Measurements from ENCODE around the gene LHFPL4.

Gene LHFPL4

GRCh38 chr3:9455596-9456131 is 98.0 kb downstream of the LHFPL4 start:
- DNase-seq (ENCODE audit: low read depth in 1 of 2, low spot score in 1 of 2), result no peak
- H3K4me3 ChIP-seq (replicated peaks; ENCODE audit: insufficient read depth, low read length), result no peak overlapping the region
- no peak overlapping the region for H3K27ac ChIP-seq (replicated peaks)
- H3K27me3 ChIP-seq (ENCODE audit: insufficient read depth, poor library complexity, severe bottlenecking), result no peaks in the 10 kb centered on the region
- TF ChIP-seq CTCF (IDR thresholded peaks at IDR 0.05; ENCODE audit: insufficient read depth, low read length), result no peak
- no peak for TF ChIP-seq SPI1 (IDR thresholded peaks at IDR 0.05; ENCODE audit: borderline replicate concordance, low read depth)
- TF ChIP-seq REST (IDR thresholded peaks at IDR 0.05; ENCODE audit: insufficient replicate concordance, low read depth), result no peak
- no peak for TF ChIP-seq POLR2AphosphoS5 (IDR thresholded peaks at IDR 0.05; ENCODE audit: low read depth)

GRCh38 chr3:9452417-9452816 is 101.2 kb downstream of the LHFPL4 start:
- H3K4me3 ChIP-seq (replicated peaks; ENCODE audit: insufficient read depth, low read length), result no peak overlapping the region
- H3K27ac ChIP-seq (replicated peaks), result no peak overlapping the region
- TF ChIP-seq GABPA (IDR thresholded peaks at IDR 0.05; ENCODE audit: low read depth), result no peak
- no peak for TF ChIP-seq CTCF (IDR thresholded peaks at IDR 0.05; ENCODE audit: insufficient read depth, low read length)
- TF ChIP-seq SPI1 (IDR thresholded peaks at IDR 0.05; ENCODE audit: borderline replicate concordance, low read depth), result no peak
- TF ChIP-seq REST (IDR thresholded peaks at IDR 0.05; ENCODE audit: insufficient replicate concordance, low read depth), result no peak
- no peak for TF ChIP-seq POLR2AphosphoS5 (IDR thresholded peaks at IDR 0.05; ENCODE audit: low read depth)
- no peaks in the 10 kb centered on the region for H3K27me3 ChIP-seq (ENCODE audit: insufficient read depth, poor library complexity, severe bottlenecking)
- no peak for DNase-seq (ENCODE audit: low read depth in 1 of 2, low spot score in 1 of 2)

- no peak for TF ChIP-seq GABPA (IDR thresholded peaks at IDR 0.05; ENCODE audit: low read depth)
- TF ChIP-seq SPI1 (IDR thresholded peaks at IDR 0.05; ENCODE audit: borderline replicate concordance, low read depth), result no peak
- no peak for TF ChIP-seq CTCF (IDR thresholded peaks at IDR 0.05; ENCODE audit: insufficient read depth, low read length)
- TF ChIP-seq REST (IDR thresholded peaks at IDR 0.05; ENCODE audit: insufficient replicate concordance, low read depth), result no peak
- TF ChIP-seq POLR2AphosphoS5 (IDR thresholded peaks at IDR 0.05; ENCODE audit: low read depth), result no peak
- Histone ChIP-seq H3K4me3 (replicated peaks; ENCODE audit: insufficient read depth, low read length) (no peak overlapping the region), H3K27me3 (ENCODE audit: insufficient read depth, poor library complexity, severe bottlenecking) (no peaks in the 10 kb centered on the region), H3K27ac (replicated peaks) (no peak overlapping the region)
- DNase-seq (ENCODE audit: low read depth in 1 of 2, low spot score in 1 of 2), result no peak
Measured at GRCh38 chr3:9450991-9451390, 102.6 kb downstream of the LHFPL4 start.

Measured in HL-60 (cell line).